Body of pancreas (tissue), 4 donors: Measurements from ENCODE around the gene KRTAP20-3. TPM values are rescaled to one million over a fixed set of nuclear protein-coding genes. Genes with fewer than 3 reads are reported as not detected.

Experiments used
- ATAC-seq: fragments of 150-250 bp; one replicate; pipeline ENCODE4 v1.9.1; 2016
- DNase-seq, 4 donors: peaks; one replicate each; pipeline ENCODE4 v3.0.0-alpha.2; 2019
- H3K27ac ChIP-seq, 4 donors: fragments of 200-600 bp; sonication (generic); 1 replicate in 3 of 4; 2 replicates in 1 of 4; pipeline versions ENCODE4 v1.5.1 to v1.6.1; 2016 to 2019; ENCODE audit warnings: mild to moderate bottlenecking in 1 of 4, mixed read lengths in 1 of 4, moderate library complexity in 1 of 4
- H3K27me3 ChIP-seq, 2 donors: fragments of 200-600 bp; sonication (generic); one replicate each; pipeline ENCODE4 v1.6.0; 2016; ENCODE audit warnings: mild to moderate bottlenecking in 1 of 2
- H3K36me3 ChIP-seq, 2 donors: fragments of 200-600 bp; sonication (generic); replicated peaks in 1 of 2; 2 replicates each; pipeline ENCODE4 v1.5.1; 2016; ENCODE audit warnings: low read depth in 2 of 2; ENCODE audit not compliant: insufficient read depth in 1 of 2
- H3K4me1 ChIP-seq: fragments of 200-600 bp; sonication (generic); one replicate; pipeline ENCODE4 v1.6.0; 2016
- H3K4me3 ChIP-seq, 2 donors: fragments of 200-600 bp; sonication (generic); 1 replicate in 1 of 2; 2 replicates in 1 of 2; pipeline ENCODE4 v1.5.1; 2016 to 2019
- H3K9me3 ChIP-seq, 3 donors: fragments of 200-600 bp; sonication (generic); 1 replicate in 2 of 3; 2 replicates in 1 of 3; pipeline ENCODE4 v1.5.1; 2016
- POLR2A ChIP-seq, 3 donors: fragments of 450-650 bp; IDR thresholded peaks; one replicate each; pipeline ENCODE4 v1.6.1; 2016; ENCODE audit warnings: antibody characterized with exemption in 3 of 3, mild to moderate bottlenecking in 2 of 3
- WGBS, 2 donors: methylation state at CpG; one replicate each; pipeline ENCODE4 v1.1.5; 2017; 5-methylcytosine and 5-hydroxymethylcytosine counted together
- intact Hi-C: fragments of 100-400 bp; cut with DNase I; formaldehyde crosslinking; loops from one replicate; pipeline ENCODE4 v1.15.1; 2023
- total RNA-seq, 2 donors: library from RNA; depleted of rRNA; stranded (reverse); fragments of >200 nt; gene quantifications; one replicate each; pipeline ENCODE4 v1.1.0, GENCODE V29; 2016
- TF ChIP-seq, protein P1 (sequence below), 7 experiments: fragments of 450-650 bp in 4 of 7; fragments of 200-600 bp in 3 of 7; sonication (generic) in 3 of 7; IDR thresholded peaks; one replicate each; pipeline ENCODE4 v1.5.1; 2016 to 2019; ENCODE audit warnings: antibody characterized with exemption in 7 of 7

KRTAP20-3 gene
- not detected for total RNA-seq

- Histone ChIP-seq H3K9me3 (no peaks in the 10 kb centered on the region), H3K27ac (no peak within 1 kb of the TSS), H3K4me1 (no peaks in the 10 kb centered on the region), H3K36me3 (no peaks in the 10 kb centered on the region), H3K4me3 (no peak within 1 kb of the TSS), H3K27me3 (no peaks in the 10 kb centered on the region)
- no peak for DNase-seq
- no peak for ATAC-seq
- intact Hi-C loops, result no loop called here
- WGBS, 2 donors, result 76 to 82% methylated on average over 2 of the region's 2 CpGs
- TF ChIP-seq, protein P1, sequence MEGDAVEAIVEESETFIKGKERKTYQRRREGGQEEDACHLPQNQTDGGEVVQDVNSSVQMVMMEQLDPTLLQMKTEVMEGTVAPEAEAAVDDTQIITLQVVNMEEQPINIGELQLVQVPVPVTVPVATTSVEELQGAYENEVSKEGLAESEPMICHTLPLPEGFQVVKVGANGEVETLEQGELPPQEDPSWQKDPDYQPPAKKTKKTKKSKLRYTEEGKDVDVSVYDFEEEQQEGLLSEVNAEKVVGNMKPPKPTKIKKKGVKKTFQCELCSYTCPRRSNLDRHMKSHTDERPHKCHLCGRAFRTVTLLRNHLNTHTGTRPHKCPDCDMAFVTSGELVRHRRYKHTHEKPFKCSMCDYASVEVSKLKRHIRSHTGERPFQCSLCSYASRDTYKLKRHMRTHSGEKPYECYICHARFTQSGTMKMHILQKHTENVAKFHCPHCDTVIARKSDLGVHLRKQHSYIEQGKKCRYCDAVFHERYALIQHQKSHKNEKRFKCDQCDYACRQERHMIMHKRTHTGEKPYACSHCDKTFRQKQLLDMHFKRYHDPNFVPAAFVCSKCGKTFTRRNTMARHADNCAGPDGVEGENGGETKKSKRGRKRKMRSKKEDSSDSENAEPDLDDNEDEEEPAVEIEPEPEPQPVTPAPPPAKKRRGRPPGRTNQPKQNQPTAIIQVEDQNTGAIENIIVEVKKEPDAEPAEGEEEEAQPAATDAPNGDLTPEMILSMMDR (IDR thresholded peaks at IDR 0.05), result no peak
- TF ChIP-seq POLR2A (IDR thresholded peaks at IDR 0.05), result no peak
Observed at GRCh38 chr21:30642564-30642963, at the start of gene KRTAP20-3. KRTAP20-3 (plus strand) TSS chr21:30642864.

DNA sequence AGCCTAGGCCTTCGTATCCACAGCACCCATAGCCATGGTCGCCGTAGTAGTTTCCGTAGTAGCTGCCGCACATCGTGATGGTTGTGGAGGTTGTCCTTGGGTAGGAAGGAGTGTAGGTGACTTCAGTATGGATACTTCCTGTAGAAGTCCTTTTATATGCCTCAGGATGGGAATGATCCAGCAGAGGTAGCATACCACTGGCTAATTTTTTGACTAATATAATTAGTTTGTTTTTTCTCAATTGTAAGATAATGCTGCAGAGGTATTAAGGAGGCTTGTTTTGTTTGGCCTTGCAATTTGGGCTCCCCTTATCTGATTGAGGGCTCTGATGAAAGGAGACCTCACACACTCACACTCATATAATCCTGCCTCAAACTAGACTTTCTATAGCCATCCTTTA is 43.9 kb upstream of the KRTAP20-3 start, which contains the start of gene KRTAP6-2:
Gene KRTAP6-2 (minus strand): TSS at position 101 of the 400 bp plus-strand sequence. CDS start 28 bp downstream, at position 73.
- WGBS, 2 donors, result 82 to 93% methylated on average over 6 of the region's 6 CpGs
- intact Hi-C loops, result no loop called here

GRCh38 chr21:30600787-30601186 is 41.9 kb upstream of the KRTAP20-3 start, which contains the start of gene KRTAP22-1:
KRTAP22-1 (plus strand) TSS chr21:30601087.
- Histone ChIP-seq H3K4me3 (no peak within 1 kb of the TSS), H3K4me1 (no peaks in the 10 kb centered on the region)

More for the DNA sequence above, 43.9 kb upstream of the KRTAP20-3 start, which contains the start of gene KRTAP6-2:
- Histone ChIP-seq H3K27me3 (no peaks in the 10 kb centered on the region), H3K4me1 (no peaks in the 10 kb centered on the region), H3K4me3 (no peak within 1 kb of the TSS), H3K27ac (no peak within 1 kb of the TSS), H3K9me3 (no peaks in the 10 kb centered on the region), H3K36me3 (no peaks in the 10 kb centered on the region)
- no peak for ATAC-seq
- no peak for DNase-seq
- TF ChIP-seq POLR2A (IDR thresholded peaks at IDR 0.05), result no peak
- TF ChIP-seq, protein P1 (IDR thresholded peaks at IDR 0.05), result no peak

GRCh38 chr21:30605968-30606367 is 36.7 kb upstream of the KRTAP20-3 start:
- ATAC-seq (no peak), DNase-seq (no peak)
- TF ChIP-seq, protein P1 (IDR thresholded peaks at IDR 0.05), result no peak
- no peak for TF ChIP-seq POLR2A (IDR thresholded peaks at IDR 0.05)
- Histone ChIP-seq H3K36me3 (no peaks in the 10 kb centered on the region), H3K4me1 (no peaks in the 10 kb centered on the region), H3K27me3 (no peaks in the 10 kb centered on the region), H3K4me3 (no peak overlapping the region), H3K27ac (no peak overlapping the region), H3K9me3 (no peaks in the 10 kb centered on the region)
- intact Hi-C loops, result no loop called here
- 86 to 88% methylated on average over 2 of the region's 2 CpGs for WGBS, 2 donors

More at GRCh38 chr21:30600787-30601186, 41.9 kb upstream of the KRTAP20-3 start, which contains the start of gene KRTAP22-1:
- Histone ChIP-seq H3K36me3 (no peaks in the 10 kb centered on the region), H3K9me3 (no peaks in the 10 kb centered on the region), H3K27me3 (no peaks in the 10 kb centered on the region), H3K27ac (no peak within 1 kb of the TSS)
- intact Hi-C loops, result no loop called here
- ATAC-seq, result no peak
- no peak for DNase-seq
- WGBS, 2 donors, result 0 to 41% methylated on average over 1 of the region's 1 CpG
- TF ChIP-seq, protein P1 (IDR thresholded peaks at IDR 0.05), result no peak
- no peak for TF ChIP-seq POLR2A (IDR thresholded peaks at IDR 0.05)

GRCh38 chr21:30612132-30612531 is 30.5 kb upstream of the KRTAP20-3 start:
- no peaks in the 10 kb centered on the region for H3K9me3 ChIP-seq

More at GRCh38 chr21:30612132-30612531, 30.5 kb upstream of the KRTAP20-3 start:
- Histone ChIP-seq H3K4me3 (no peak overlapping the region), H3K27me3 (no peaks in the 10 kb centered on the region), H3K36me3 (no peaks in the 10 kb centered on the region), H3K4me1 (no peaks in the 10 kb centered on the region), H3K27ac (no peak overlapping the region)
- intact Hi-C loops, result no loop called here
- TF ChIP-seq, protein P1 (IDR thresholded peaks at IDR 0.05), result no peak
- no peak for TF ChIP-seq POLR2A (IDR thresholded peaks at IDR 0.05)
- 60 to 67% methylated on average over 2 of the region's 2 CpGs for WGBS, 2 donors
- DNase-seq (no peak), ATAC-seq (no peak)
